Measurements from ENCODE around the gene CREB5.

Gene CREB5

DNA sequence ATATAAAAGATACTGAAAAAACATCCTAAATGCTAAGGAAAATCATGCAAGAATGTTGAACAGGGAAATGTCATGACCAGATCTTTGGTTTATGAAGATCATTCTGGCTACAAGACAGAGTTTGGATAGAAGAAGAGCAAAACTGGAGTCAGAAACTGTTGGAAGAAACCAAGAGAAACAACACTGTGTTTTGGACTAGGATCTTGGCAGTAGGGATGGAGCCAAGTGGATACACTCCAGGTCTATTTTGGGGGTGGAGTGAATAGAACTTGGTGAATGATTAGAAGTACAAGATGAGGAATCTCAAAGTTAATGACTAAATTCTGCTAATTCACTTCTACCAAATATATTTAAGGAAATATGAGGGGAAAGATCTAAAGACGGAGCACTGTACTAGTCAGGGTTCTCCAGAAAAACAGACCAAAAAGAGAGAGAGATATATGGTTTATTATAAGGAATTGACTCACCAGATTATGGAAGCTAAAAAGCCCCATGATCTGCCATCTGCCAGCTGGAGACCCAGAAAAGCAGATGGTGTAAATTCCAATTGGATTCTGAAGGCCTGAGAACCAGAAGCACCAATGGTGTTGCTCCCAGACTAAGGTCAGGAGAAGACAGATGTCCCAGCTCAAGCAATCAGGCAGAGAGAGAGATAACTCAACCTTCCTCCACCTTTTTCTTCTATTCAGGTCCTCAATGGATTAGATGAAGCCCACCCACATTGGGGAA lies 290.9 kb downstream of the CREB5 start:
- H3K36me3 ChIP-seq (ENCODE audit: control insufficient read depth, insufficient read depth, low read length): no peaks in the 10 kb centered on the region; the same call in 1 of the 2 replicates
- DNase-seq (ENCODE audit: extremely low read depth, insufficient read length): no peak
- no peak for TF ChIP-seq CTCF (IDR thresholded peaks at IDR 0.05; ENCODE audit: insufficient read depth, low read length, poor library complexity, severe bottlenecking)
- no peak overlapping the region for H3K4me3 ChIP-seq (replicated peaks; ENCODE audit: low read depth, low read length)
- H3K27me3 ChIP-seq (replicated peaks; ENCODE audit: control insufficient read depth, insufficient read depth, low read length): no peaks in the 10 kb centered on the region

- Histone ChIP-seq H3K27me3 (replicated peaks; ENCODE audit: control insufficient read depth, insufficient read depth, low read length) (no peaks in the 10 kb centered on the region), H3K4me3 (replicated peaks; ENCODE audit: low read depth, low read length) (no peak overlapping the region), H3K36me3 (ENCODE audit: control insufficient read depth, insufficient read depth, low read length) (no peaks in the 10 kb centered on the region; the same call in 1 of the 2 replicates)
- TF ChIP-seq CTCF (IDR thresholded peaks at IDR 0.05; ENCODE audit: insufficient read depth, low read length, poor library complexity, severe bottlenecking): no peak
- DNase-seq (ENCODE audit: extremely low read depth, insufficient read length): no peak
Observed at GRCh38 chr7:28704706-28705105, 292.4 kb downstream of the CREB5 start.

DNA sequence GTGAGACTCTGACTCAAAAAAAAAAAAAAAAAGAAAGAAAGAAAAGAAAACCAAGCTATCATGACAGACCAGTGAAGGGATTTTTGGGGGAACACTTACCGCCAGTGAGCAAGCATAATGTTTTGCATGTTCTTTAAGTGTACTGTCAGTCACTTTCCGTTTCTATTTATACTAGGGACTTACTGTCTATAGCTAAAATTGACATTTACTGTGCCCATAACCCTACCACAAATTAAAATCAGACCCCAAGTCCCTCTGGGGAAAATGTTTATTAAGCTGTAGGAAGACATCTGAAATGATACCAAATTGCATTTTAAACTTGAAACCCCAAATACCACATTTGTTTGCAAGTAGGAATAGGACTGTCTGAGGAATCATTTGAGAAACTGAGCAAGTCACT lies 293.0 kb downstream of the CREB5 start:
- Histone ChIP-seq H3K4me3 (replicated peaks; ENCODE audit: low read depth, low read length) (no peak overlapping the region), H3K27me3 (replicated peaks; ENCODE audit: control insufficient read depth, insufficient read depth, low read length) (no peaks in the 10 kb centered on the region), H3K36me3 (ENCODE audit: control insufficient read depth, insufficient read depth, low read length) (no peaks in the 10 kb centered on the region; the same call in 1 of the 2 replicates)
- DNase-seq (ENCODE audit: extremely low read depth, insufficient read length): peak; percentile 61
- no peak for TF ChIP-seq CTCF (IDR thresholded peaks at IDR 0.05; ENCODE audit: insufficient read depth, low read length, poor library complexity, severe bottlenecking)

DNA sequence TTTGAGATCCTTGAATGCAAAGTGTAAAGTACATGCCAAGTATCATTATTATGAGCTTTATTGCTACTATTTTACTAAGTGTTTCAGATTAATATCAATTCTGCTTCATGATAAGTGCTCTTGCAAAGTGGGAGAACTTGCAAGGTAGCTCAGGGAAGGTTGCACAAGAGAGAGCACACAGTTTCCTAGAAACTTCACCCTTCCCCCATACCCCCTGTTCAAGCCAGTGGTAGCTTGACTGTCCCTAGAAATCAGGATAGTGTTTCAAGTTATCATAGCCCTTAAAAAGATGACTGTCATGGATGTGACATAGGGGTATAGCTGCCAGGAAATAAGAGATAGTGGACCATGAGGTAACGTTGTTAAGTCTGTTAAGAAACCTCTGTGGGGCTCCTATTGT lies 294.3 kb downstream of the CREB5 start:
- Histone ChIP-seq H3K4me3 (replicated peaks; ENCODE audit: low read depth, low read length) (no peak overlapping the region), H3K36me3 (ENCODE audit: control insufficient read depth, insufficient read depth, low read length) (no peaks in the 10 kb centered on the region; the same call in 1 of the 2 replicates), H3K27me3 (replicated peaks; ENCODE audit: control insufficient read depth, insufficient read depth, low read length) (no peaks in the 10 kb centered on the region)
- DNase-seq (ENCODE audit: extremely low read depth, insufficient read length): no peak
- TF ChIP-seq CTCF (IDR thresholded peaks at IDR 0.05; ENCODE audit: insufficient read depth, low read length, poor library complexity, severe bottlenecking): no peak

- Histone ChIP-seq H3K4me3 (replicated peaks; ENCODE audit: low read depth, low read length) (no peak overlapping the region), H3K36me3 (ENCODE audit: control insufficient read depth, insufficient read depth, low read length) (no peaks in the 10 kb centered on the region; the same call in 1 of the 2 replicates), H3K27me3 (replicated peaks; ENCODE audit: control insufficient read depth, insufficient read depth, low read length) (no peaks in the 10 kb centered on the region)
- TF ChIP-seq CTCF (IDR thresholded peaks at IDR 0.05; ENCODE audit: insufficient read depth, low read length, poor library complexity, severe bottlenecking): no peak
- no peak for DNase-seq (ENCODE audit: extremely low read depth, insufficient read length)
Observed at GRCh38 chr7:28707291-28707690, 295.0 kb downstream of the CREB5 start.

All from GM06990 (cell line).